ENCODE results near the gene ITGAE.

ITGAE gene

DNA sequence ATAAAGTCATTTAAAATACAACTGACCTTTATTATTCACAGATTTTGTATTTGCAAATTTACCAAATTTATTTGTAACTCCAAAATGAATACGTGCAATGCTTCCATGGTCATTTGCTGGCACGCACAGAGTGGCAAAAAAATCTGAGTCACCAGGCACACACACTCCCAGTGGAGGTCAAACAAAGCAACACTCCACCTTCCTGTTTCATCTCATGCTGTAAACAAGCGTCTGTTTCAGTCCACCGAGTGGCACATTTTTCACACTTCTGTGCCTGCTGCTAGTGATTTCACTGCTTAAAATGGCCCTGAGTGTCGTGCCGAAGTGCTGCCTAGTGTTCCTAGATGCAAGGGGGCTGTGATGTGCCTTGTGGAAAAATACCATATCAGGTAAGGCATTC lies 17.8 kb upstream of the ITGAE start:
- DNase-seq (ENCODE audit: low spot score), result no peak

DNA sequence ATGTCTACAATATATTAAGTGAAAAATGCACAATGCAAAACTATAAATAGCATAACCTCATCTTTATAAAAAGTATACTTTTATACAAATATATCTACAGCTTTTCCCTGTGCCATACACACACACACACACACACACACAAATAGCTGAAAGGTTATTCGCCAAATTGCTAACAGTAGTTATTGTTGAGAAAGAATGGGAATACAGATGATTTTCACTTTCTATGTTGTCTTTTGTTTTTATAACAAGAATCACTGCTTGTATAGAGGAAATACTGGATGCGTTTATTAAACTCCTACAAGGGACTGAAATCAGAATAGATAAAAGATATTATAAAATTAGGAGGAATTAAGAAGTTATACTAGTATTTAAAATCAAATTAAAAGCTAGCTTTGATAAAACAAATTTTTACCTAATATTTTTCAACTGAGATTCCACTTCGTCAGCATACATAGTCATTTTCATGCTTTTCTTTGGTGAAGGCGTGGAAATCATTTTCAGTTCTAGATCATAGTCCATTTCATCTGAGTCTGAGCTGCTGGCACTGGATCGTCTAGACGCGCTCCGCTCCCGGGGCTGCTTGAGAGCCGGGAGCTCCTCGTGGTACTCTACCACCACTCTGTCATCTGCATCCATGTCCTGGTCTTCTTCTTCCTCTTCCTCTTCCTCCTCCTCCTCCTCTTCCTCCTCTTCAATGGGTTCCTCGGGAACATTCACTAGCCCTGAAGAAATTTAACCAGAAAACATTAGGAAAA lies 17.0 kb upstream of the ITGAE start:
- no peak for DNase-seq (ENCODE audit: low spot score)

DNA sequence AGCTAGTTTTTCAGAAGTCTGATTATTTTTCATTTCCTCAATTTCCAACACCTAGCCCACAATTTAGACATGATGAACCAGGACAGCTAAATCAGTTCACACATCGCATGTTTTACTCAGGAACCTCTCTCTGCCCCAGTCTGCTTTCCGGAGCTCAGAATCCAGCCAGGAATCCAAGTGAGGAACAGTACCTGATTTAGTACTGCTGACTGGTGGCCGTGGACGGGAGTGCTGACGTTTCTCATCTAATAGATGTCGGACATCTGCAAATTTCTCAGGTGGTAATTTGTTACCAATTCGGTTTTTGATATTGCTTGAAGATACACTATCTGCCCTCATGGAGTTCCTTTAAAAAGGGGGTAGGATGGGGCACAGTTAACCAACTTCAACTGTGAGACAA lies 14.9 kb upstream of the ITGAE start:
- DNase-seq (ENCODE audit: low spot score), result no peak

DNA sequence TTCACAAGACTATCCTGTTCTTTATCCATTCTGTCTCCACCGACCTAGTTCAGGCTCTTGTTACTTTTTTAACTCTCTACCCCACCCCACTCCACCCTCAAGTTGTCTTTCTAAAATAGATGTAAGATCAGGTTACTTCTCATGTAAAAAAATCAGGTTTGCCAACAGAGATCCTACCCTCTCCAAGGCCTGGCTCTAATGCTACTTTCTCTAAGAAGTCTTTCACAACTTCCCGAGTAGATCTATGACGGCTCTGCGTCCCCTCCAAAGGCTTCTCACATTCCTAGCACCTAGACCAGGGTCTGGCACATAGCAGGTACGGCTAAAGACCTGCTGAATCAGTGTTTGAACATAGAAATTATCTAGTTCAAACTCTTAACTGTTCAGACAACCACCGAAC lies 14.1 kb upstream of the ITGAE start:
- no peak for DNase-seq (ENCODE audit: low spot score)

DNA sequence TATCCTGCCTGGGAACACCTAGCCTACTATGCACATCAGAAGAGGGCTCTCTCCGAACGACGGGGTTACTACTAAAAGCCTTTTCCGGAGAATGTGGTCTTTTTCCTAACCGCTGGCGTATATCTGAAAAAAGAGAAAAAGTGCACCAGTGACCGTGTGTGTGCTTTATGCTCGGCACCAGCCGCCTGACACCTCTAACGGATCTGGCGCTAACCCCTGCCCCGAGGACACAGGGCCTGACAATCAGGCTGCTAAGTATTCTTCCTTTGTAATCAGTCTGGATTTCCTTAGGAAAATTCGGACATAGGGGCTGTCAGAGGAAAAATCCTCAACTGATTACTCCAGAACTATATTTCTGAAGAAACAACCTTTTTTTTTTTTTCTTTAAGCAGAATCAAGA lies 13.4 kb upstream of the ITGAE start:
- no peak for DNase-seq (ENCODE audit: low spot score)

DNA sequence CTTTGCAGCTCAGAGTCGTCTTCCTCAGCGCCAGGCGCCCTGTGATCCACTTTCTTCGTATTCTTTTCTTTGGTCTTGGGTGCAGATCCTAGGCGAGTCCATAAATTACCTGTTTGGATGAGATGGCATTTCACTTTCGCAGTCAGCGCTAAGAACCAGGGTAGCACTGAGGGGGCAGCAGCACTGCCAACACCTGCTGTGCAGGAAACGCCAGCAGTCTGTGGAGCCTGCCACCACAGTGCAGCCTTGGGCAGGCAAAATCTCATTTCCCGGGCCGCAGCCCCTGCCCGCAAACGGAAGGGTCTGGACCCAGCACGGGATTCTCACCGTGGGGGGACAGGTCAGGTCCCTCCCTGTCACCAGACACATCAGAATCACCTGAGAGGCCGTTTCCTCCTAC lies 12.2 kb upstream of the ITGAE start:
- no peak for DNase-seq (ENCODE audit: low spot score)

DNA sequence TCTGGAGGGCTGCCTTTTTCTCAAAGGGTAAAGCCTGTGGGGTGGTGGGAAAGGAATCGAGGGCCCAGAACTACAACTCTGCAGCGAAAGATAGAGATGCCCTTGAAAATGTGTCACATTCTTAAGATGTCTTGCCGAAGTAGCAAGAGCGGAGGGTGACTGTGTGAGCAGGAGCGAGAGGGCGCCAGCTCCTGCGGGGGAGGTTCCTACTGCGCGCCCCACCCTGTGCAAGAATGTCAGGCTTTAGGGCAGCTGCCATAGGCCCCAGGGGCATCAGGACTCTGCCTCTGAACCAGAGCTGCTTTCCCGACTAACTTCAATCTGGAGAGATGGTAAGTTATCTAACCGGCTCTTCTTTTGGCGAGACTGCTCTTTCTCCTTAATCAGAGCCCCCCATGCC lies 11.8 kb upstream of the ITGAE start:
- DNase-seq (ENCODE audit: low spot score), result no peak

DNA sequence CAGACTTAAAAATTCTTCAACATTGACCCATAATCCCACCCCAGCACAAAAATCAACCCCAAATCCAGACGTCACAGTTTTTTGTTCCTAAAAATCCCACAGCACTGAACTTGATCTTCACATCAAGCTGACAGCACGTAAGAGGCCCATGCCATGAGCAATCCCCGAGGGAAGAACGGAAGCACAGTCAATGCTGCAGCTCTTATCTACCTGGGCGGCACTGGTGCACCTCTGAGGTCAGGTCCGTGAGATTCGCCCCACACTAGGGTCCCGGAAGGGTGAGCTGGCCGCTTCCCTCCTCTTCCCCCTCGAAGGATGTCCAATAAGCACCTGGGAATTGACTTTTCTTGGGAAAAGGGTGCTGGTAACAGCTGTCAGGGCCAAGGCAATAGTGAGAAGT lies 11.3 kb upstream of the ITGAE start:
- DNase-seq (ENCODE audit: low spot score), result no peak

DNA sequence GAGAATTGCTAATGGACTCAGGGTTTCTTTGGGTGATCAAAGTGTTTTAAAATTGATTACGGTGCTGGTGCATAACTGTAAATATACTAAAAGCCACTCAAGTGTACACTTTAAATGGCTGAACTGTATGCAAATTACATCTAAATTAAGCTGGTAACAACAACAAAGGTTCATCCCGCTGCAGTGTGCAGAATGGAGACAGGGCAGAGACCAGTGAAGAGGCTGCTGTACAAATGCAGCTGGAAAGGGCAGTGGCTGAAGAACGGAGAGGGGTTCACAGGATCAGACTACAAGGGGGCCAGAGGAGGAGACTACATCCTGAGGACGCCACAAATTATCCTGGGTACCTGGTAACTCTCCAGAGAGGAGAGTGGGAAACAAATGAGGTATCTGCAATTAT lies 9.0 kb upstream of the ITGAE start:
- DNase-seq (ENCODE audit: low spot score), result no peak

DNA sequence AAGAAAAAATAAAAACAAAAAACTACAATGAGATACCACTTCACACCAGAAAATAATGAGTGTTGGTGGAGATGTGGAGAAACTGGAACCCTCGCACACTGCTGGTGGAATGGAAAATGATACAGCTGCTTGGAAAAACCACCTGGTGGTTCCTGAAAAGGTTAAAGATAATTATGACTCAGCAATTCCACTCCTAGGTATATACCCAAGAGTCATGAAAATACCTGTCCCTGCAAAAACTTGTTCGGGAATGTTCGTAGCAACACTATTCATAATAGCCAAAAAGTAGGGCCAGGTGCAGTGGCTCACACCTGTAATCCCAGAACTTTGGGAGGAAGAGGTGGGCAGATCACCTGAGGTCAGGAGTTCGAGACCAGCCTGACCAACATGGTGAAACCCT lies 8.1 kb upstream of the ITGAE start:
- no peak for DNase-seq (ENCODE audit: low spot score)

DNA sequence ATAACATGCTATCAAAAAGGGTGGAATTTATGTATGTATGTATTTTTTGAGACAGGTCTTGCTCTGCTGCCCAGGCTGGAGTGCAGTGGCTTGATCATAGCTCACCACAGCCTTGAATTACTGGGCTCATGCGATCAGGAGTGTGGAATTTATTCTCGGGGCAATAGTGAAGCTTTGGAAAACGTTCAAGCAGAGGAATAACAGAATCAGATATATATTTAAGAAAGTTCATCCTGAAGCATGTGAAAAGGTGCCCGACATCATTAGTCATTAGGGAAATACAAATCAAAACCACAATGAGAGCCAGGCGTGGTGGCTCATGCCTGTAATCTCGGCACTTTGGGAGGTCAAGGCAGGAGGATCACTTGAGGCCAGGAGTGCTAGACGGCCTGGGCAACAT lies 7.7 kb upstream of the ITGAE start:
- DNase-seq (ENCODE audit: low spot score), result no peak

DNA sequence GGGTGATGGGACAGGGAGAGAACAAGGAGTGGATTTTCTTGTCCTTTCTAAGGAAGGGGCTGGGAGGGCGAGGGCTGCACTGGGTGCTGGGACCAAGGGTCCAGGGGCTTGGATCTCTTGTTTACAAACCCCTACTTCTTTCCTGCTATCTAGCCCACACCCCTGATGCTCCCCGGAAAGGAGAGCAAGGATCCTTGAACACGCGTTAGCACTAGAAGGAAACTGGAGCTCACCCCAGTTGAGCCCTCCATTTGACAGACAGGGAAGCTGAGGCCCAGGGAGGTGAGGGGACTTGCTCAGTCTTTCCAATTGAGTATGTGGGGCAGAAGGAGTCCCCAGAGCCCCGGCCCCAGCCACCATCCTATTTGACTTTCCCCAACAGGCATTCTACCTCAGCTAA lies 4.6 kb upstream of the ITGAE start:
- no peak for DNase-seq (ENCODE audit: low spot score)

DNA sequence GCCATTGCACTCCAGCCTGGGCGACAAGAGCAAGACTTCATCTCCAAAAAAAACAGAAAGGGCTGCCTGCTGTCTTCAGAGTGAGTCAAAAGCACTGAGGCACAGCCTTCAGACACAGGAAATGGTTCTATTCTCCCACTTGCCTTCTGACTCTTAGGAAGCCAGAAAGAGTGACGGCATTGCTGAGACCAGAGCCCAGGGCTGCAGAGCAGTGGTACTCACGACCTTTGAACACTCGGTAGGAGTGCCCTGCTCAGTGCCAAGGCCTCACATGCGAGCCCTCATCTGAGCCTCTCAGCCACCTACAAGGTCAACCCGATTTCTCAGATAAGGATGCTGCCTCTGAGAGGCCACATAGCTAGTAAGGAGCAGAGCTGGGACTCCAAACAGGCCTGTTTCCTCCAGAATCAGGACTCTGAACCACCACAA lies 3.5 kb upstream of the ITGAE start:
- no peak for DNase-seq (ENCODE audit: low spot score)

DNA sequence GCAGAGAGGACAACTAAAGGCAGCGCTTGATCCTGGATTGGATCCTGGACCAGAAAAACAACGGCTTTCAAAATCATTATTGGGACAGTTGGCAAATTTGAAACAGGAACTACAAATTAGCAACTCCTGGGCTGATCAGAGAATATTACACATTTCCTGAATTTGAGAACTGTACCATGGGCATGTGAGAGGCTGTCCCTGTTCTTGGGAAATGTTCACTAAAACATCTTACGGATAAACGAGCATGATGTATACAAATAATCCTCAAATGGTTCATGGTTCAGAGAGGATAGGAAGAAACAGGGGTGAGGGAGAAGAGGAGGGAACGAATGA lies 2.3 kb upstream of the ITGAE start:
- DNase-seq (ENCODE audit: low spot score), result no peak

DNA sequence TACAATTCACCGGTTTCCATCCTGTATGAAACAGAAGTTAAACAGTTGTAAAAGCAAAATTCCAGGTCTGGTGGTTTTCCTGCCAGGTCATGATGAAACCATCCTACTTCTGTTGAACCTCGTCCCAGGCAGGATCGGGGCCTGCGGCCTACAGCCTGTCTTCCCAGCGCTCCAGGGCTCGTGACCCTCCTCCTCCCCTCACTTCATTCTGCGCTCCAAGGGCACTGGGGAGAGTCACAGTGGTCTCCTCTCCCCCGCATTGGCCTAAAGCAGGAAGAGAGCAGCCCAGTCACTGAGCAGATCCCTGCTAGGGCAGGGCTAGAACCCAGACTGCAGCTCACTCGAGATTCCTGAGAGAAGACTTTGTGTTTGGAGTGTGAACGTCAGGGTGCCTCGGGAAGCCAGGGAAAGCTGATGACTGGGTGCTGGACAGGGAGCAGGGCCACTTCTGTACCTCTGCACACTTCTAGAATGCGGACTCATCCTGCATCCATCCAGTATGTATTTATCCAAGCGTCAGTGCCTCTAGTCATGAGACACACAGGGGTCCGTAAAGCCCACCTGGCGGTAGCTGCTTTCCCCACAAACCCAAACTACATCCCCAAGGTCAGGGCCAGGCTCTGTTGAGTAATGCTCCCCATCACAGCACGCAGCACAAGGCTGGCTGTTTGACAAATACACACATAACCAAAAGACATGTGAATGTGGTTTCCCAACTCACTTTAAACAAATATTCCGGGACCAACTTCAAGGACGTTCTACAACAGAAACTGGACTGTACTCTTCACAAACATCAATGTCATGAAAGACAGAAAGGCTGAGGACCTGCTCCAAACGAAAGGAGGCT lies 1.7 kb upstream of the ITGAE start:
- DNase-seq (ENCODE audit: low spot score), result peak; percentile 61

DNA sequence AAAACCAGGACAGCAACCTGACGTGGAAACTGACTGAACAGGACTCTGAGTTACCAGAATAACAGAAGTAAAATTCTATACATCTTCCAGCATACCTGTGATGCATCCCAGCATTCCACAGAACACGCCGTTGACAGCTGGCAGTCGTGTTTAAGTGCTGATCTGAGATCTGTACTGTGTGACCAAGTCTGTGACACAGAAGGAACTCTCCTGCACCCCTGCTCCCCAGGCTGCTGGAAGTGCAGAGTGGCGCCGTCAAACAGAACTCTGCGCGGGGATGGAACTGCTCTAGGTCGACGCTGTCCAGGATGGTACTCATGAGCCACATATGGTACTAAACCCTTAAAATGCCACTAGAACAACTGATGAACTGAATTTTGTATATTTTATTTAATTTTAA lies 804 bp upstream of the ITGAE start:
- DNase-seq (ENCODE audit: low spot score), result no peak

DNA sequence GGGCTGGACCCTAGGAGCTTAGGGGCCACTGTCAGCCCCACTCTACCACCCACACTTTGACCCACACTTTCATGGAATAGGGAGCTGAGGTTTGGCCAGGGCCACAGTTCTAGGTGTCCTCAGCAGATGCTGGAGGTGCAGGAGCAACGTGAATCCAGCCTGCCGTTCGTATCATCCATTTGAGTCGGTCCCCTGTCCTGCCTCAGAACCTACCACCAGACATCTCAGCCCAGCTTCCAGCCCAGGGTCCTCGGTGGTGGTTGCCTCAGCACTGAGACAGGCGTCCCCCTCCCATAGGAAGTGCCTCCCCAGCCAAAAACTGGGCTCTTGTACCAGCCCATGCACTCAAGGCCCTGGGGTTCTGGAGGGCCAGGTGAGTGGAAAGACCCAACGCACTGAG lies 359 bp upstream of the ITGAE start:
- DNase-seq (ENCODE audit: low spot score), result no peak

DNA sequence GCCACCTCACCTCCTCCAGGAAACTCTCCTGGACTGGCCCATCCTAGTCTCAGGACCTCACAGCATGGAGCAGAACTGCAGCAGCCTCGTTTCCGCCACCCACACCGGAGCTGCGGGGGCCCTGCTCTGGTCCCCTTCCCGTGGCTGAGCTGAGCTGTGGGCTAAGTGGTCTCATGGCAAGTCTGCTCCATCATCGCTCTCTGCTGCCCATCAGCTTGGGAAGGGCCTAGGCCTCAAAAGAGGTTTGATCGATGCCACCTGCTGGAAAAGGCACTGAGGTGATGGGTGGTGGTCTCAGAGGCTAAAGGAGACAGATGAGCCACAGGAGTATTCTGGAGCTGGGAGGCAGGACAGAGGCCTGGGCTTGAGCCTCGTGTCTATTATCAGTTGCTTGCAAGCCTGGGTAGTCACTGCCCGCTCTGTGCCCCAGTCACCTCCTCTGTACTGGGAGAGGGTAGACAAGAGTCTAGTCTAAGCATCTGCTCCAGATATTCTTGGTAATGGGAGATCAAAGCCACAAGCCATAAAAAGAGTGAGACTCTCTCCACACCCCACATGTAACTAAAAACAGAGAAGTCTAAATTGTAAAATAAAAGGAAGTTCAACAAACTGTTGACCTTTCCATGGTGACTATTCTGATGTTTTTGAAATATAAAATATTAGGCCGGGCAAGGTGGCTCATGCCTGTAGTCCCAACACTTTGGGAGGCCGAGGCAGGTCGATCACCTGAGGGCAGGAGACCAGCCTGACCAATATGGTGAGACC lies 1.6 kb downstream of the ITGAE start:
- DNase-seq (ENCODE audit: low spot score), result no peak

DNA sequence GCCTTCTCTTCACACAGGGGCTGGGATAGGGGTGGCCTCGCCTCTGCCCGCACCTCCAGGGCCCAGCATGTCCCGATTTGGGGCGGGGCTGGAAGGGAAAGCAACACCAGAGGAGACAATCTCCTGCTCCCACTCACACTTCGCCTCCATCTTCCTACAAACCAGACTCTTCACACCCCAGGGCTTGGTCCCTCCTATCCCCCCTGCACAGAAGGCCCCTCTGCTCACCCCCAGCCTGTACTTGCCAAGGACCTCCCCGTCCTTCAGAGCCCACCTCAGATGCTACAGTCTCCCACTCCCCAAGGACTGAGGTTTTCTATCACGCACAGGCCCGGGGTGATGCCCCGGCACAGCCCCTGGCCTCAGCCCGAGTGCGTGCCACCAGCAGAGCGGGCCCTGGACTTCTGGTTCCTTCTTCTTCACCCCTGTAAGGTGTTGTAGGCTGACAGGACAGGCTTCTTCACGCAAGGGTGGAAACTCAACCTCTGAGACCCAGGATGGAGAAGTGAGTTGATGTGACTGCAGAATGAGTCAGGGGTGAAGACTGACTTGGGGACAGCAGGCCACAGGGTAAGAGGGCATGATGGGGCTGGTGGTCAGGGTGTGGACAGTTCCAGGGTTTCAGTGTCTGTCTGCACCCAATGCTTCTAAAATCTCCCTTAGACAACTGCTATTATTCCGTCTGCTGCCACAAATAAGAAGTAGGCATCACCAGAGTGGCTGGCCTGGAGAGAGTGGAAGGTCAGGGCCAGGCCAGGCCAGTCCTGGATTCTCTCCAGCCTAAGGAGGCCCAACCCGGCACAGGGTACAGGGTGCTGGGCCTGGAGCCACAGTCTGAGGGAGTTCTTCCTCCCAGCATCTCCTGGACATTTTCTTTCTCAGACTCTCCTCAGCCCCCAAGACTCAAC lies 2.5 kb downstream of the ITGAE start:
- no peak for DNase-seq (ENCODE audit: low spot score)

DNA sequence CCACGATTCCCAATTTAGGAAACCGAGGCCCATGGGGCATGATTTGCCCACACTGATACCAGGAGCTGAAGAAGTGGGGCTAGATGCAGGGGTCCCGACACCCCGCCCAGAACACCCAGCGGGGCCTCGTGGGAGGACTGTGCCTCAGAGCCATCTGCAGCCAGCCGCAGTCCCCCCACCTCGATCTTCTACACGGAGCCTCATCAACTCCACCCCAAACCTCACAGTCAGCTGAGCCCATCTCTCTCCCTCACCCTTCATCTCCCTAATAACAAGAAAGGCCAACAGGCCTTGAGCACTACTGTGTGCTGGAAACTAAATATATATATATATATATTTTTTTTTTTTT lies 4.2 kb downstream of the ITGAE start:
- no peak for DNase-seq (ENCODE audit: low spot score)

DNA sequence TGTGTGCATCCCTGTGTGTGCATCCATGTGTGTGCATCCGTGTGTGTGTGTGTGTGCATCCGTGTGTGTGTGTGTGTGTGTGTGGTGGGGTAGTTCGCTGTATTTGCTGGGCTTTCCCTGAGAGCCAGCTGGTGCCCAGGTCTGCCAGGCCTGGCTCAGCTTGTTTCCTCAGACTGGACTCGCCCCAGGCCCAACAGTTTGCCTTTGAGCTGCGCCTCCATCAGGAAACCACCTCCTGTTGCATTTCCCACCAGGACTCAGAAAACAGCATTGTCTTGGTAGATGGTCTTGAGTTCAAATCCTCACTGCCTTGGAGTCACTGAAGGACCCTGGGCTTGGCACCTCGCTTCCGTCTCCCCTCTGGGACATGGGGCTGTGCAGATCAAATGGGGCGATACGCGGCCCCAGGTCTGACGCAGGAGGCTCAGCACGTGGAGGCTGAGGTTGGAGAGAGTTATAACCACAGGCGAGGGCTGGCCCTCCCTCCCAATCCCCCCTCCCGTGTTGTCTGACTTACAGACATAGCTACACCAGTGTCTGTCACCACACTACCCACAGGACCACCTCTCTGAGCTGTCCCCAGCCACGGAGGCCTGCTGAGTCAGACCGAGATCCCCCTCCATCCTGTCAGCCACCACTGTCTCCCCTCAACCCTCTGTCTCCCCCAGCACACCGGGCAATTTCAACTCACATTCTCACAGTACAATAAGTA lies 4.7 kb downstream of the ITGAE start:
- no peak for DNase-seq (ENCODE audit: low spot score)
